GM19468 (cell line): ENCODE data around the gene AARS2.
"Not testable (repeated sequence)": the region's sequence is repeated elsewhere in the genome, so short reads cannot be mapped to it uniquely, and the experiment has no call there.

Experiments used
- ATAC-seq: cut with Tn5 transposase; IDR thresholded peaks from one replicate; pipeline ENCODE4 v1.9.1; 2021; ENCODE audit warnings: mild to moderate bottlenecking, moderate library complexity, moderate number of reproducible peaks; ENCODE audit not compliant: unreplicated experiment; ENCODE audit errors: extremely low read depth

The AARS2 gene

DNA sequence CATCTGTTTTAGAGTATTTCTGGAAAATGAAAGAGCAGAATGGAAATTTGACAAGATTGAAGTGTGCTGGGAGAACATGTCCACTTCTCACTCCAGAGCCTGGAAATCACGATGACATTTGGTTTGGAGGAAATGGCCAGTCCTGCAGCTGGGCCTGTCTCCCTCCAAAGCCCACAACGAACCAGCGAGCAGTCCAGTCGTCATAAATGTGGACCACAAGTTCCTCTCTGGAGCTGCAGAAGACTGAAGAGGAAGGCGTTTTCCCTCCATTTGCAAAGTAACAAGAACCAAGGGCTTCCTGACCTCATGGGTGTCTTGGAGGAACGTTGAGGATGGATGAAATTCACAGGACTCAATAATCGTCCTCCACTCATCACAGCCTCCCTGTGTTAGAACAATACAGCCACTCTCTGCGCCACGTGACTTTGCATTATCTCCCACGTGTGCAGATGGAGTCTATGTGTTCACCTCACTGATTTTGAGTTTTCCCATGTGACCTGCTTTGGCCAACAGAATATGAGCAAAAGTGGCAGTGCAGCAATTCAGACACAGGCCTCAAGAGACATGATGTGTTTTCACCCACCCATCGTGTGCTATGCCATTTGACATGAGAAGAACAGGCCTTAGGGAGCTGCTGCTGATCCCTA is 20.2 kb upstream of the AARS2 start:
- ATAC-seq, result no peak

DNA sequence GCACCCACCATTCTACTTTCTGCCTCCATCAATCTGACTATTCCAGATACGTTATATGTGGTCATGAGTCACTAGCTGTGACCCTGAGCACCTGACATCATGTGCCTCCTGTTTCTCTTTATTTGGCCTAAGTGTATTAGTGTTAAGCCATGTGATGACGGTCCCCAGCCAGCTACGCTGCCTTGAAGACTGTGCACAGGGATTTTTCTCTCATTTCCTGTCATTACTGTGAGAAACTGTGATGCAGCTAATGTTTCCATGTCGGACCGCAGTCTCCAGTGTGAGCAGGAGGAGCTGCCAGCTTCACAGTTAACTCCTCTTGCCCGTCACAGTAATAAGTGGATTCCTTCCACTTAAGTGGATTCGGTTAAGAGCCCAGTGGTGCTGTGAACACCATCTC is 19.4 kb upstream of the AARS2 start:
- ATAC-seq, result no peak

DNA sequence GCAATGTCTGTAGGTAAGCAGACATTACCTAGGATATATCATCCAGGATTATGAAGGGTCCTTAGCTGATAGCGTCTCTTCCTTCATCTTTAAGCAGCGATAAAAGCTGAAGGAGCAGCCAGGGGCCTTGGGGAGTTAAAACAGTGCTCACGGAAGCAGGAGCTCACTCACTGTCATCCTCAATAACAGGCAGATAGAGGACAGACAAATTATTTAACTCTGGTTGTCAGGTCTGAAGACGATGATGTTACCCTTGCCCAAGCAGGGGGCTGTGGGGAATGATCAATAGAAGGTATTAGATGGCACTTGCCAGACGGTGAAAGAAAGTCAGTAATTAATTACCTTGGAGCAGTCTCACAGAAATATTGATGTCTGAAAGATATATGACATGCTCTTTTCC is 16.7 kb upstream of the AARS2 start:
- ATAC-seq, result no peak

- ATAC-seq, result not testable (repeated sequence)
Measured at GRCh38 chr6:44328203-44328602, 15.1 kb upstream of the AARS2 start.

- no peak for ATAC-seq
Measured at GRCh38 chr6:44327760-44328159, 14.6 kb upstream of the AARS2 start.

GRCh38 chr6:44327096-44327495 is 13.9 kb upstream of the AARS2 start:
- ATAC-seq, result no peak

- ATAC-seq, result no peak
Measured at GRCh38 chr6:44321210-44321609, 8.1 kb upstream of the AARS2 start.

GRCh38 chr6:44317136-44317631 is 4.0 kb upstream of the AARS2 start:
- ATAC-seq, result not testable (repeated sequence)

GRCh38 chr6:44316481-44316880 is 3.3 kb upstream of the AARS2 start:
- no peak for ATAC-seq

DNA sequence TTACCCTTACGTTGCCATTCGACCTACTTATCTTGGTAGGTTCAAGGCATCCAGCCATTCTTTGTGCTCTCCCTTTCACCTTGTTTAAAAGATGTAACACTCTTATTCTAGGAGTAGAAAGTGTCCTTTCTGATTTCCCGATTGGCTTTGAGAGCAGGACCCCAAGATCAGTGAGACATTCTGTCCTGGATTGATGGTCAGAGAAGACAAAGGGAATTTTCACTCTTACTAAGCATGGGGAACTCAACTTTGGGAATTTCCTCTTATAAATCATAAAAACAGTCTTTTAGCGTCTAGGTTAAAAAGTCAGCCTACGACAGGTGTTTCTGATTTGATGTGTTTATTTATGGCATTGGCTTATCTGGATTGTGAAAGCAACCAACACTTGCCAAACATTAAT is 2.8 kb upstream of the AARS2 start:
- no peak for ATAC-seq

DNA sequence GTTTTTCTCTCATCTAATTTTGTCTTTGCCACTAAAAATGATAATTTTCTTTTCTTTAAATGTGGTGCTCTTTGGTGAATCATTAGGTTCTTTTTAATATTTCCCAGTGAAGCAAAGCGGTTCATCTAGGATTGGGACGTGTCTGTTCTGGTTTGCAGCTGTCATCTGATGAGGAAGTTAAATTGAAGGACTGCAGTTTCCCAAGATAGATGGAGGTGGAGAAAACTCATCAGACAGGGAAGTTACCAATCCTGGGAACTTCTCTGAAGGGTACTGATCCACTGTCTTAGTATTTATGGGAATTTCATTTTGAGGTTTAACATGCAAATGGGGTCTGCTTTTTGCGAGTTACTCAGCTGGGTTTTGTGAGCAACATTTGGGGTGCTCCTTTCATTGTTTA is 2.4 kb upstream of the AARS2 start:
- no peak for ATAC-seq

DNA sequence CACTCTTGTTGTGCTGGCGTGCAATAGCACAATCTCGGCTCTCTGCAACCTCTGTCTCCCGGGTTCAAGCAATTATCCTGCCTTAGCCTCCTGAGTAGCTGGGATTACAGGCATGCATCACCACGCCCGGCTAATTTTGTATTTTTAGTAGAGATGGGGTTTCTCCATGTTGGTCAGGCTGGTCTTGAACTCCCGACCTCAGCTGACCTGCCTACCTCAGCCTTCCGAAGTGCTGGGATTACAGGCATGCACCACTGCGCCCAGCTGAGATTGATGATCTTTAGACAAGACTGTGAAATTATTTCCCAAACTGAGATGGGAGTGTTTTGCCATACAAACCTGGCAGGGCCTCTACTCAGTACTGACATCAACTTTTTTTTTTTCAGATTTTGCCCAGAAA is 1.5 kb upstream of the AARS2 start:
- ATAC-seq, result not testable (repeated sequence)

- ATAC-seq, result no peak
Measured at GRCh38 chr6:44311767-44312166, 1.4 kb downstream of the AARS2 start.

DNA sequence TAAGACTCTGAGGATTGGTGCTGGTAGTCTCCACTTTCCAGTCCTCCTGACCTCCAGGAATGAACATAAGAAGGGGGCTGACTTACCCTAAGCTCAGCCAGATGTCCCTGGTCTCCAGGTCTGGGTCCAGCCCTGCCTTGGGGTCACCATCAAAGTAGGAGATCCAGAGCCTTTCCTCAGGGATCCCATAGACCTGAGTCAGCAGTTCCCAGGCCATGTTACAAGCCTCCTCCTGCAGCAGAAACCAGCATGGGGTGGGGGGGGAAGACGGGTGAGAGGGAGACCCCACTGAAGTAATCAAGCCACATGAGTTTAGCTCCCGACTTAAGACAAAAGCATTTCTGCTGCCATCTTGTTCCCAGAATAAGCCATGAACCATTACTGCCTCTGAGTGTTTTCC is 1.8 kb downstream of the AARS2 start:
- no peak for ATAC-seq

DNA sequence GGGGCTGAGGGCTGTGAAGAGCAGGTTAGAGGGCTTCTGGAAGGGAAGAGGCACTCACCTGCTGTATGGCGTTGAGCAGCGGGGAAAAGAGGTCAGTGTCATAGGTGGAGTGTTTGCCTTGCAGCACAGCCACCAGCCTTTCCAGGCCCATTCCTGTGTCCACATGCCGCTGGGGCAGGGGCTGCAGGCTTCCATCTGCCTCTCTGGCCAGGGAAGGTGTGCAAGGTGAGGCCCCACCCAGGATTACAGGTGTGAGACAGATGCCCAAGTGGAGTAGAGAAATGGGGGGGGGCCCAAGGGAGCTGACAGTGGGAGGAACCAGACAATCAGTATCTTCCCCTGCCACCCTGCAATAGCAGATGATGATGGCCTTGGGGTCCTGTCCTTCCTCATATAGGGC is 2.9 kb downstream of the AARS2 start:
- no peak for ATAC-seq

DNA sequence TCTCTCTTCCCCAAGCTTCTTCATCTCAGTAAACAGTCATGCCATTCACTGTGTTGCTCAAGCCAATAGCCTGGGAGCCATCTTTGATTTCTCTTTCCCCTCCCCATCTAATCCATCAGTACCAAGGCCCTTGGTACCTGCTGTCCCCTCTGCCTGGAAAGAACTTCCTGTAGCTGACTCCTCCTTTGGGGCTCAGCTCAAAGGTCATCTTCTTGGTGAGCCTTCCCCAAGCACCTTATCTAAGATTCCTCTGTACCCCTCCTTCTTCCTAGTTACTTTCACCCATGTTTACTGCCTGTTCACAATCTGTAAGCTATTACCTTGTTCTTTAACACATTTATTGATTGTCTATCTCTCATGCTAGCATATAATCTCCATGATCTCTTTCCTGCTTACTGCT is 3.5 kb downstream of the AARS2 start:
- ATAC-seq, result no peak

GRCh38 chr6:44309092-44309491 is 4.1 kb downstream of the AARS2 start:
- no peak for ATAC-seq

DNA sequence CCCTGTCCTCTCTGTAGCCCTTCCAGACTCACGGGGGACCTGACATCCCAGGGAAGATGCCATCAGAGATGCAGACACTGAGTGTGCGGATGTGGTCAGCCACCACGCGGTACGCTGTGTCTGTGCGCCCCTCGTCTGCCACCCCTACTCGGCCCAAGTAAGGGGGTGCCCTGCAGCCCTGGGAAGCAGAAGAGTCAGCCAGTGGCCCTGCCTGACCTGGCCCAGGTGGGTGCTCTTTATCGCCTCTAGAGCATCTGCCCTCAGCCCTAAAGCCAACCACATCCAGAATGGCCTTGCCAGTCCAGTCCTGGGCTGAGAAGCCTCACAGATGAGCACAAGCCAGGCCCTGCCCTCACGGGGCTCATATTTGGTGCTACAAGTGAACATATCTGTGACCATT is 5.9 kb downstream of the AARS2 start:
- no peak for ATAC-seq

GRCh38 chr6:44306710-44307109 is 6.4 kb downstream of the AARS2 start:
- ATAC-seq, result no peak

- ATAC-seq, result no peak
Measured at GRCh38 chr6:44305200-44305725, 7.9 kb downstream of the AARS2 start.

DNA sequence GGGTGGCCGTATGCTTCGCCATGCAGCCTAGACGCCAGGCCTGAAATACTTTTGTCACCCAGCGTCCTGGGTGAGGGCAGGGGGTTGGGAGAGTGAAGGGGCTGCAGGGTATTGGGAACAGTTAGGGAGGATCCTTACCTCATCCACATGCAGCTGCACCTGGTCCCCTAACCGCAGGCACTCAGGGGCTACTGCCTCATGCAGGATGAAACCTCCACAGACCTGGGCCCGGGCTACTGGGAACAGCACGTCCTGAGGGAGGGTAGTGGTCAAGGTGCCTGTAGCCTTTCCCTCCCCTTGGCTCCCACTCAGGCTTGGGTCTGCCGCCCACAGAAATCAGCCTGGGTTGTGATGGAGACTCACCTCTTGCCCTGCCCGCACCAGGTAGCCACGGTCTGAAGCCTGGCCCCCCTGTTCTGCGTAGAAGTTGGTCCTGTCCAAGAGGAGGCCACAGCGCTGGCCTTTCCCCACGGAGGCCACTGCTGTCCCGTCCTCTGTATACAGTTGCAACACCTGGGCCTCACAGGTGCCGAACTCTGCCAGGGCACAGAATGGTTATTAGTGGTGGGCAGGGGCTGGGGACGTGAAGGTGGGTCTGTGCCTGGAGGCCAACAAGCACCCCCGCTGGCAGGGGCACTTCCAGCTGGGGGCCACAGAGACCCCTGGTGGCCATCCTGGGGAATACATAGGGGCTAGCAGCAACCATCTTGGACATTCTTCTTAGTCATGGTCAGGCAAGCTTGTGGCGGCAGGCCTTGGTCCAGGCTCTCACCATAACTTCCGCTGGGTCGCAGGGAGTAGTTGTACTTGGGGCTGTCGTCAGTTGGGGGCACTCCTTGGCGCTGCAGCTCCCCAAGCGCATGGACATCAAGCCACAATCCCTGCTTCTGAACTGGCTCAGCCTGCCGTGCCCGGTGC is 8.6 kb downstream of the AARS2 start:
- ATAC-seq, result no peak
